Measurements from ENCODE around the gene OS9.

The OS9 gene

GRCh38 chr12:57744194-57744776 is 50.4 kb downstream of the OS9 start:
- peaks cover 65% of the 10 kb centered on the region for H3K4me1 Mint-ChIP-seq
- H3K4me3 Mint-ChIP-seq, result peak overlapping the region; percentile 89
- DNase-seq (peak; percentile 81), ATAC-seq (peak; percentile 22)
- H3K9me3 Mint-ChIP-seq, result no peaks in the 10 kb centered on the region
- H3K27ac Mint-ChIP-seq, result peak overlapping the region; percentile 92
- H3K36me3 Mint-ChIP-seq (ENCODE audit: low read depth), result peaks cover 30% of the 10 kb centered on the region
- no peaks in the 10 kb centered on the region for H3K27me3 Mint-ChIP-seq

- H3K9me3 Mint-ChIP-seq, result no peaks in the 10 kb centered on the region
- DNase-seq (peak; percentile 93), ATAC-seq (peak; percentile 80)
- H3K4me1 Mint-ChIP-seq, result peaks cover 60% of the 10 kb centered on the region
- H3K27me3 Mint-ChIP-seq, result no peaks in the 10 kb centered on the region
- peak within 1 kb of the TSS; percentile 89 for H3K4me3 Mint-ChIP-seq
- peaks cover 34% of the 10 kb centered on the region for H3K36me3 Mint-ChIP-seq (ENCODE audit: low read depth)
- peak within 1 kb of the TSS; percentile 92 for H3K27ac Mint-ChIP-seq
Measured at GRCh38 chr12:57744777-57745484, 51.0 kb downstream of the OS9 start, which contains the start of gene TSPAN31. Gene TSPAN31 (plus strand): TSS chr12:57745039. CDS start chr12:57745155, 116 bp downstream.

GRCh38 chr12:57745485-57745881 is 51.6 kb downstream of the OS9 start:
- Mint-ChIP-seq H3K9me3 (no peaks in the 10 kb centered on the region), H3K36me3 (ENCODE audit: low read depth) (peaks cover 38% of the 10 kb centered on the region), H3K4me1 (peaks cover 58% of the 10 kb centered on the region), H3K27ac (peak overlapping the region; percentile 92), H3K27me3 (no peaks in the 10 kb centered on the region), H3K4me3 (peak overlapping the region; percentile 89)
- ATAC-seq (no peak), DNase-seq (no peak)

GRCh38 chr12:57746025-57746424 is 52.1 kb downstream of the OS9 start:
- peaks cover 44% of the 10 kb centered on the region for H3K36me3 Mint-ChIP-seq (ENCODE audit: low read depth)
- H3K27ac Mint-ChIP-seq, result peak overlapping the region; percentile 92
- H3K4me1 Mint-ChIP-seq, result peaks cover 58% of the 10 kb centered on the region
- no peaks in the 10 kb centered on the region for H3K27me3 Mint-ChIP-seq
- DNase-seq (no peak), ATAC-seq (no peak)
- peak overlapping the region; percentile 89 for H3K4me3 Mint-ChIP-seq
- no peaks in the 10 kb centered on the region for H3K9me3 Mint-ChIP-seq

GRCh38 chr12:57749061-57749460 is 55.1 kb downstream of the OS9 start:
- no peak overlapping the region for H3K4me3 Mint-ChIP-seq
- H3K36me3 Mint-ChIP-seq (ENCODE audit: low read depth), result peaks cover 54% of the 10 kb centered on the region
- H3K9me3 Mint-ChIP-seq, result no peaks in the 10 kb centered on the region
- H3K4me1 Mint-ChIP-seq, result peaks cover 71% of the 10 kb centered on the region
- DNase-seq (no peak), ATAC-seq (no peak)
- H3K27me3 Mint-ChIP-seq, result peaks cover 3% of the 10 kb centered on the region
- H3K27ac Mint-ChIP-seq, result no peak overlapping the region

- ATAC-seq (no peak), DNase-seq (no peak)
- Mint-ChIP-seq H3K4me1 (peaks cover 61% of the 10 kb centered on the region), H3K4me3 (peak overlapping the region; percentile 96), H3K27me3 (peaks cover 3% of the 10 kb centered on the region), H3K27ac (peak overlapping the region; percentile 96), H3K36me3 (ENCODE audit: low read depth) (peaks cover 49% of the 10 kb centered on the region), H3K9me3 (no peaks in the 10 kb centered on the region)
Measured at GRCh38 chr12:57750561-57751431, 56.9 kb downstream of the OS9 start.

- peak overlapping the region; percentile 96 for H3K27ac Mint-ChIP-seq
- H3K27me3 Mint-ChIP-seq, result peaks cover 3% of the 10 kb centered on the region
- DNase-seq, result no peak
- peak overlapping the region; percentile 96 for H3K4me3 Mint-ChIP-seq
- peaks cover 60% of the 10 kb centered on the region for H3K4me1 Mint-ChIP-seq
- H3K36me3 Mint-ChIP-seq (ENCODE audit: low read depth), result peaks cover 43% of the 10 kb centered on the region
- H3K9me3 Mint-ChIP-seq, result no peaks in the 10 kb centered on the region
- ATAC-seq, result no peak
Measured at GRCh38 chr12:57751432-57751787, 57.5 kb downstream of the OS9 start.

- Mint-ChIP-seq H3K36me3 (ENCODE audit: low read depth) (peaks cover 41% of the 10 kb centered on the region), H3K4me1 (peaks cover 65% of the 10 kb centered on the region), H3K9me3 (no peaks in the 10 kb centered on the region), H3K27ac (peak within 1 kb of the TSS; percentile 96), H3K27me3 (peaks cover 3% of the 10 kb centered on the region), H3K4me3 (peak within 1 kb of the TSS; percentile 96)
- DNase-seq (peak; percentile 98), ATAC-seq (peak; percentile 77)
Measured at GRCh38 chr12:57751788-57752667, 58.1 kb downstream of the OS9 start, which contains the start of gene CDK4. Gene CDK4 (minus strand): TSS chr12:57752310. CDS start chr12:57751717, 593 bp downstream.

- Mint-ChIP-seq H3K4me1 (peaks cover 66% of the 10 kb centered on the region), H3K4me3 (peak overlapping the region; percentile 96), H3K27ac (peak overlapping the region; percentile 96), H3K36me3 (ENCODE audit: low read depth) (peaks cover 36% of the 10 kb centered on the region), H3K27me3 (peaks cover 3% of the 10 kb centered on the region), H3K9me3 (no peaks in the 10 kb centered on the region)
- no peak for DNase-seq
- ATAC-seq, result no peak
Measured at GRCh38 chr12:57752668-57753000, 58.7 kb downstream of the OS9 start.

- Mint-ChIP-seq H3K4me3 (peak overlapping the region; percentile 80), H3K4me1 (peaks cover 62% of the 10 kb centered on the region), H3K9me3 (no peaks in the 10 kb centered on the region), H3K36me3 (ENCODE audit: low read depth) (peaks cover 34% of the 10 kb centered on the region), H3K27me3 (peaks cover 3% of the 10 kb centered on the region), H3K27ac (peak overlapping the region; percentile 21)
- DNase-seq (no peak), ATAC-seq (no peak)
Measured at GRCh38 chr12:57753756-57754337, 59.9 kb downstream of the OS9 start.

- Mint-ChIP-seq H3K4me1 (peaks cover 61% of the 10 kb centered on the region), H3K36me3 (ENCODE audit: low read depth) (peaks cover 29% of the 10 kb centered on the region), H3K4me3 (peak within 1 kb of the TSS; percentile 80), H3K9me3 (no peaks in the 10 kb centered on the region), H3K27me3 (peaks cover 3% of the 10 kb centered on the region), H3K27ac (peak within 1 kb of the TSS; percentile 21)
- peak; percentile 84 for DNase-seq
- ATAC-seq, result peak; percentile 53
Measured at GRCh38 chr12:57754411-57755193, 60.7 kb downstream of the OS9 start, which contains the start of gene MARCHF9. Gene MARCHF9 (plus strand): TSS chr12:57755103. CDS start chr12:57755529, 426 bp downstream.

- DNase-seq, result no peak
- Mint-ChIP-seq H3K4me1 (peaks cover 64% of the 10 kb centered on the region), H3K27me3 (peaks cover 3% of the 10 kb centered on the region), H3K27ac (no peak overlapping the region), H3K9me3 (no peaks in the 10 kb centered on the region), H3K4me3 (no peak overlapping the region), H3K36me3 (ENCODE audit: low read depth) (peaks cover 29% of the 10 kb centered on the region)
- ATAC-seq, result no peak
Measured at GRCh38 chr12:57755194-57755453, 61.2 kb downstream of the OS9 start.
